Stimulated activated CD4-positive, alpha-beta T cell treated with anti-CD3 and anti-CD28 coated beads, Interleukin-4, amount 100 ng/mL, for 24 hours (primary cell): ENCODE data around the gene SAYSD1.

ENCODE experiments used
- DNase-seq: peaks from one replicate; pipeline ENCODE4 v3.0.0-alpha.2; 2020

Gene SAYSD1

DNA sequence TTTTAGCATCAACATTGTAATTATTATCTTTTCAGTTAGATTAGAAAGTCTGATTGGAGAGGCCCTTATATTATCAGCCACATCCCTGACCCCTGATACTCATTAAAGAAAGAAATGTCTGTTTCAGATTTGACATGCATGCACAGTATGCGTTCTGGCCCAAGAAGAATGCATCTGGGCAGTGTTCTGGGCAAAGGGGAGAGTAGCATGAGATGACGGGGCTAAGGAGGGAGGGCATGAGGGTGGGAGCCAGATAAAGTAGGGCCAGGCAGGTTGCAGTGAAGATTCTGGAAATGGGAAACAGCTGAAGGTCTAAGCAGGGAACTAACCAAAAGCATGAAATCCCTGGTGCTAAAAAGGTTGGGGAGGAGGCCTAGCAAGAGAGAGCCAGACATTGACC, 7.3 kb downstream of the SAYSD1 start:
- no peak for DNase-seq

DNA sequence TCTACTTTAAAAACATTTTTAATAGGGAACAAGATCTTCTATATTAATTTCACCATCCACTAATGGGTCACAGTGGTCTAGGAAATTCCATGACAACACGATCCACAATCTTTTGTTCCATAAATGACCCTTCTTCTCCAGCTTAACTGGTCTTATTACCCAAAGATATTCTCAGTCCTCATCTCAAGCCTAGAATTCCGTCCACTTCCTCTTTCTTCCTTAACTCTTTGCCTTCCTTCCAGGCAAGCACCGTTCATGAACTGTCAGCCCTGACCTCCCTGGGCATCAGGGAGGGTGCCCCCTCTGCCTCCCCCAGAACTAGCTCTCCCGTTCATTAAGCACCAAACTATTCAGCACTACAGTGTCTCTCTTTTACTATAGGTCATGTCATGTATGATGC, 8.0 kb downstream of the SAYSD1 start:
- DNase-seq = no peak

DNA sequence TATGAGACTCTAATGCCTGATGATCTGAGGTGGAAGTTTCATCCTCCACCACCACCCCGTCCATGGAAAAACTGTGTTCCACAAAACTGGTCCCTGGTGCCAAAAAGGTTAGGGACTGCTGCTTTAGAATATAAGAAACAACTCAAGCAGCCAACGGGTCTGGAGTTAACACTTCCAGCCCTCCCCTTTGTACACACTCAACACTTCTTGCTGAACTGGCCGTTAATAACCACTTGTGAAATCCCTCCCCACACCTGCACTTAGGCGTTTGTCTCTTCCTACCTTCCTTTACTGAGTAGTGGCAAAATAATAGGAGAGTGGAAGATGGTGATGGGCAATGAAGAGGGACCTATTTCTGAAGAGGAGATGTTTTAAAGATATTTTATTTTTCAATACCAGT, 10.5 kb downstream of the SAYSD1 start:
- no peak for DNase-seq

DNA sequence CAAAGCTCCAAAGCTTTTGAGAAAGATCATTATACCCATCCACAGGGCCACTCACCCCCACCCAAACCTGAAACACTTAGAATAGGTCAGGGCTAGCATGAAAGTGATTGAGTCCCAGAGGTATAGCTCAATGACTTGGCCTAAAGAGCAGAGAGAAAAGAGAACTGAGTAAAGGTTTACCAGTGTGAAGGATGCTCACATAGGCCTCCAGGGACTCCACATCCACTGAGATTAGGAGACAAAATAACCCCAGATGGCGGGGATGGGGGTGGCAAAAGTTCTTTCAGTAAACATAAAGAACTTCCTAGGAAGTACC, 12.2 kb downstream of the SAYSD1 start:
- DNase-seq = no peak

DNA sequence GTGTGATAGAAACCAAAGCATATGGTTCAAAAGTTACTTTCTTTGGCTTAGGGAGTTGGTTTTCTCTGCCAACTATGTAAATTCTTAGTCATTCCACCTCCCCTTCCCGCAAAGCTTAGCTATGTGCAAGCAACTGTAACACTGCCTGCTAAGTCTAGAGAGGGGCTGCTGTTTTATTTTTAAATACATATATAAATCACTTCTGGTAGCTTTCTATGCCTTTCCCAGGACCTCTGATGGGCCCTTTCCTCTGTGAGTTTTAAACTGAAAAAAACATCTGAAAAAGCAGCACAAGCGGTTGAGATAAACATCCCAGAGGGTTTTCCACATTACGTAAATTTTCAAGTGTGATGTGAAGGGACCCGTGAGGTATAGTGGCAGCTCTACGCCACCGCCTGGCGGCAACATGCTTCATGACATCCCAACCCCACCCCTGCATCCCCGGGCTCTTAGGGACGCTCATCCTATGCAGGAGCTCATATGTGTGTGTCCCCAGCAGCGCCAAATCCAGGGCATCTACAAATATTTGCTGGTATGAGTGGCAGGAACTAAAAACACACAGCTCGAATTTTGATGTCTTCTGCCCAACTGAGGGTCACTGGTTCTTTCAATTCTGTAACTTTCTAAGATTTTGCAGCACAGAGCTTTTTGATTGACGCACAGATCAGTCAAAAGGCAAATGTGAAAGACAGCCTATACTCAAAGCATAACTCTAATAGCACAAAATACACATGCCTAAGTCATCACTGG, 12.7 kb downstream of the SAYSD1 start:
- no peak for DNase-seq

DNA sequence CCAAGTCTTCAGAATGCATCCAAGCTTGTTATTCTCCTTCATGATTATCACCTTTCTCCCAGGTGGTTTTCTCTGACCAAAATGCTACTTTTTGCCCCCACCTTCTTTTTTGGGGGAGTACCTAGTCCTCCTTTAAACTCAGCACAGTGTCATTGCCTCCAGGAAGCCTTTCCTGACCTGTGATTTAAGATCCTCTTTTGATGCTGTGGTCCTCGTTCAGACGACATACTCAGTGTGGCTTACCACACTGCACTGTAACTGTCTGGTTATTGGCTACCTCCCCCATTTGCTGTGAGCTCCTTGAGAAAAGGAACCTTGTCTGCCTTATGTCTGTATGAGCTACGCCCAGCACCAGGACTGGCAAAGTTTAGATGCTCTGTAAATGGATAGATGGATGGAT, 14.6 kb downstream of the SAYSD1 start:
- DNase-seq = no peak

DNA sequence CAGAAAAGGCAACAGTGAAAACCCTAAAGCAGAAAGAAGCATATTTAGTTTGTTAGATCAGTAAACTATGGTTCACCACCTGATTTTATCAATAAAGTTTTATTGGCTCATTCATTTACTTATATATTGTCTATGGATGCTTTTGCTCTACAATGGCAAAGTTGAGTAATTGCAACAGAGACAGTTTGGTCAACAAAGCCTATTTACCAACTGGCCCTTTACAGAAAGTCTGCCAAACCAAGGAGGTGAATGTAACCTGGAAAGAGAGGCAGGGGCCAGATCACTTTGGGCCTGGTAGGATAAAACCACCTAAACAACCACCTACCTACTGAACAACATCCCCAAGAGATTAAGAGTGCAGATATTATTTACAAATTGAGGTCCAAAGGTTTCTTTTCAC, 19.4 kb downstream of the SAYSD1 start:
- DNase-seq = no peak

DNA sequence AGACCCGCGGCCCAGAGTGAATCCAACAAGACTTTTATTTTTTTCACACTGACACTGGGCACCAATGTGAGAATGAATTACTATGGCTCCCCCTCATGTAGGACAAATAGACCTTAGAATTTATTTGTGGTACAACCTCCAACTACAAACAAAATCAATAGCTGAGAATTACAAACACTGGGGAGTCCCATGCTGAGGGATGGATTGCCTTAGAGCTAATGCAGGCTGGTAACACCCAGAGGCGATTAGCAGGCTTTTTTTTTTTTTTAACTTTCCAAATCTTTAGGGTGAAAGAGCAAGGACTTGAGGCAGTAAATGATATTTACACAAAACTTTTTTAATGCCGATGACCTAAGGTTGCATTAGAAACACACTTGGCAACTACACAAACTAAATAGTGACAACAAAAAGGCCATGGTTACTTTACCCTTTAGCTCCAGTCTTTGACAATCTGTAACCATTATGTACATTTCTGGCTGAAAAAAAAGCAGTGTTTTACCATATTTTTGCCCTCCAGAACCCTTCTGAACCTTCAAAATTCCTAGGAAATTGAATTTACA, 21.8 kb downstream of the SAYSD1 start:
- no peak for DNase-seq

DNA sequence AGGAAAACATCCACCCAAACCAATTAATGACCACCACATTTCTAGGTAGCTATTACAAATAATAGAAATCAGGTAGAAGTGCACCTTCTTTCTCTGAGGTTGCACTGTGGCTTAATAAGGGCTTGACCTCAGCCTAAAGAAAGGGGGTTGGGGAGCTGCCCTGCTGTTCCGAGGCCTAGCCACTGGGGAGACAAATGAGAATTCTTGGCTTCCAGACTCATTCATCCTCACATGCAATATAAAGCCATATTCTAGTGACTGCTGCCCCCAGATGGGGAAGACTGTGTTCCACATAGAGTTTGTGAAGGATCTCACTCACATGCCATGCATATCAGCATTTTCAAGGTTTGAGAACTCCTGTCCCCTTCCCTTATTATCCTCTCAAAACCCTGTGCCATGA, 22.9 kb downstream of the SAYSD1 start:
- no peak for DNase-seq

DNA sequence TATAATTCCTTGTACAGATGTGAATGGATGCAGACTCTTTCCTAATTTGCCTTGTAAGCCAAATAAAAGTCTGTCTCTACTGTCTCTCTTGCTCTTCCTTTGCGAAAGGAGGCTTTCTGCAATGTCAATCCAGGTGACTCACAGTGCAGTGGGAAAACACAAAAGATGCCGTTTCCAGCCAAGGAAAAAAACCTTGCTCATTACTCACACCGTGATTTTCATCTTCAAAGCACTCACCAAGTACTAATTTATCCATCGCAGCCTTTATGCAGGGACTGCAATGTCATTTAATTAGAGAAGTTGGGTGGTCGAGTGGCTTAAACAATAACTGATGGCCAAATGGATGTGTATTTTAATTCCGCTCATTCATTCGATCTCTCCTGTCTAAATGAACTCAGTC, 23.8 kb downstream of the SAYSD1 start:
- DNase-seq = no peak

DNA sequence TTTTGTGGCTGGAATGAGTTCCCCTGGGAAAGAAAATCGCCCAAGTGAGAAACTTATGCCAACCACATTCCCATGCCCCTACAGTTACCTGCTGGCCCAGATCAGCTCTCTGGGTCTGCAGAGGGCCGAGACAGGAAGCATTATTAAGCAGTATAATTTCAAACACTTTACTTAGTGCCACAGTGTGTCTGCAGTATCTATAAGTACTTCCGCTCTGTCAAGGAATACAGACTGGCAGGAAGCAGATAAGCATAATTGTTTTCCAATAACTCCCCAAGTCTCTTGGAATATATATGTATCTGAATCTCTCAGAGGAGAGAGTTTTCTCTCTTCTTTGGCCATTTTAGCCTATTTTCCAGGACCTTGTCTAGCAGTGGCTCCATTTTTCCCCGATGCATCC, 24.9 kb downstream of the SAYSD1 start:
- no peak for DNase-seq

DNA sequence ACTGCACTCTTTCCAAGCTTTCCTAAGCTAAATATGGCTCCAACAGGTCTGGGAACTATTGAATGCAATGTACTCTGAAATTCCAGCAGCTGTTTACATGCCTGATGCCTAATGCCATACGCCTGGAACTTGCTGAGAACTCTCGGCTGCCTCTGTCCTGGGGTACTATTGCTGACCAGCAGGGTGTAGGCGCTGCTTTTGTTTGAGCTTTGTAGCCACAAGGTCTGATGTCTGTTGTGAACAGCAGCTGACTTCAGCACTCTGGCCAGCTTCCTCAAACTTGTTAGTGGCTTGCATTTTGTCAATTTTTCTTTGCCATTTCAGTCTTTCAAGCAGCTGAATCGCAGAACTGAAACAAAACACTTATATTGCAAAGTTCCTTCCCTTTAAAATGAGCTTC, 26.7 kb downstream of the SAYSD1 start:
- DNase-seq = no peak

DNA sequence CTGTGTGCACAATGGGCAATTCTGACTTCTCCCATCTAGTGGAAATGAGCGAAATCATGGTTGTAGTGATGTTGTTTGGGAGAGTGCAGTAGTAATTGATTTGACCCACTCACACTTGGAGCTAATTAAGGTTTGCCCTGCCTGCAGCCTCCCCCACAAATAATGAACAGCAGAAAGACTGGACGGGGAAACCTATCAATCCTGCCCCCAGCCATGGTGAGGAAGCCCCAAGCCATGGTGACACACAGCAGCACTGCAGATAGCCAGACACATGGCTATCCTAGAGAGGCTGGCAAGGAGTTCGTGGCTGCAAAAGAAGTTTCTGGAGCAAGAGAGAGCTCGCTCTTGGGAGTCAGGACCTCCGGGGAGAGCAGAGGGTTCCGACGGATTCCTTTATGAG, 27.8 kb downstream of the SAYSD1 start:
- no peak for DNase-seq

DNA sequence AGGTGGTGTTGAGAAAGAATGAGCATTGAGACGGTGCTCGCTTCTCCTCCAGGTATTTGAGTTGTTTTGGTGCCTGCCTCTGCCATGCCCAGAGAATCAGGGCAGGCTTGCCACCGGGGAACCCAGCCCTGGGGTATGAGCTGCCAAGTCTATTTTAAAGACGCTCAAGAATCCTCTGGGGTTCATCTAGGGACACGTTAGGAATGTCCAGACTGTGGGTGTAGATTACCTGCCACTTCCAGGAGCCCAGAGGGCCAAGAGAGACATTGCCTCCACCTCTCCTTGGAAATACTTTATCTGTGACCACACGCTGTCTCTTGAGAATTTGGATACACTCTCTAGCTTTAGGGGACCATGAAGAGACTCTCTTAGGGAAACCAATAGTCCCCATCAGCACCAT, 28.3 kb downstream of the SAYSD1 start:
- DNase-seq = no peak

DNA sequence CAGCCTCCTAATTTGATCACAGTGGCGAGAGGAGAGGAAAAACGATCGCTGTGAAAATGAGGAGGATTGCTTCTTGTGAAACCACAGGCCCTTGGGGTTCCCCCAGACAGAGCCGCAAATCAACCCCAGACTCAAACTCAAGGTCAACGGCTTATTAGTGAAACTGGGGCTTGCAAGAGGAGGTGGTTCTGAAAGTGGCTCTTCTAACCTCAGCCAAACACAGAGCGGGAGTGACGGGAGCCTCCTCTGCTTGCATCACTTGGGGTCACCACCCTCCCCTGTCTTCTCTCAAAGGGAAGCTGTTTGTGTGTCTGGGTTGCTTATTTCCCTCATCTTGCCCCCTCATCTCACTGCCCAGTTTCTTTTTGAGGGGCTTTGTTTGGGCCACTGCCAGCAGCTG, 28.7 kb downstream of the SAYSD1 start:
- DNase-seq = peak; percentile 27

DNA sequence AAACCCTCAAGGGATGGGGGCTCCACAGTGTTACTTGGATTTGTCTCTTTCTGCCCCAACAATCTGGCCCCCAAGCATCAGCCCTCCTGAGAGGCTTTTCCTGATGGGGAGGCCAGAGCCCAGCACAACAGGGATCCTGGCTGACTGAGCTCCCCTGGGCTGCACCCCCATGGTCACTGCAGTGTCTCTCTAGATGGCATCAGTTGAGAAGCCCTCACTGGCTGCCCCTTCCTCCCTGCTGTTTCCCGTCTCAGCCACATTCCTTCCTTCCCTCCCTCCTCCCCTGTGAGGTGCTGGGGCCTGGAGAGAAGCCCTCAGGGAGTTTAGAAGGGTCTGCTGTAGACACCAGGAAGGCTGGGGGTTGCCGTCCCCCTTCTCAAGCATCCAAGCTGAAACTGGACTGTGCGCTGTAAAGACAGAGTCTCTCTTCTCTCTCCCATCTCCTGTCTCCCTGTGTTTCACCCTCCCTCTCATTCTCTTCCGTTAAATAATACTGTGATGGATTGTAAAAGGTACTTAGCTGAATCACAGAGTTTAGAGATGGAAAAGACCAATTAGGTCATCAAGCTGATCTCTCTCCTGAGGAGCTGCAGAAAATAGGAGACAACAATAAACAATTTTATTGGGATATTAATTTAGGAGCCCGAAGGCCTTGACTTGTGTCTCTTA, 29.7 kb downstream of the SAYSD1 start:
- DNase-seq = no peak

DNA sequence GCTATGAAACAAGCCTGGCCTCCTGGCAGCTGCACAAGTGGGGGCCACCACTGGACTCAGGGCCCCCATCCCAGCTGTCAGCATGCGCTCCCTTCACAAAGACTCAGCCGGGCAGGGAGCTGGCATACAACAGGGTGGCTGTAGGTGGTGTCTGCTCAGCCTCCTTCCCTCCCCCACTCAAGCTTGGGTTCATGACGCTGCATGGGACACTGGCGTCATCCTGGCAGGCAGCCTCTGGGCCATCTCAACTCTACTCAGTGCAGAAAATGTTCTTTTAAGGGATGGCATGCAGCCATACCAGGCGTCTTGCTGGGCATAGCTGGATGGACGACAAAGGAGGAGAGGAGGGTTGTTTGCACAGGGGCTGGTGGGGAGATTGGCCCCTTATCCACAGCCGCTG, 30.5 kb downstream of the SAYSD1 start:
- DNase-seq = no peak

DNA sequence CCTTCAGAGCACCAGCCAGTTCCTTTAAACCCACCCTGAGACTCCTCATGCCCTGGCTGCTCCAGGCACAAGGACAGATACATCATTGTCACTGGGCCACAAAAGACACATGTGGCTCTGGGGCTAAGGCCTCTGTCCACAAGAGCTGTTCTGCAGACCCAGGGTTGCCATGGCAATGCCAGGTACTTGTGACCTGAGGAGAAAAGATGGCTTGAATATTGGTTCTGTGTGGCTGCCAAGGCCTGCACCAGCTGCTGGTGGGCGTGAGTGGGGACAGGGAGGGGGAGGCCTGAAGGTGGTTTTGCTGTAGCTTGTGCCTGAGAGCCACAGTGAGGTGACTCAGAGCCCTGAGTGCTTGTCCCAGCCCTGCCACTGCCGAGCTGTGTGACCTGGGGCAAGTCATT, 31.8 kb downstream of the SAYSD1 start:
- no peak for DNase-seq

DNA sequence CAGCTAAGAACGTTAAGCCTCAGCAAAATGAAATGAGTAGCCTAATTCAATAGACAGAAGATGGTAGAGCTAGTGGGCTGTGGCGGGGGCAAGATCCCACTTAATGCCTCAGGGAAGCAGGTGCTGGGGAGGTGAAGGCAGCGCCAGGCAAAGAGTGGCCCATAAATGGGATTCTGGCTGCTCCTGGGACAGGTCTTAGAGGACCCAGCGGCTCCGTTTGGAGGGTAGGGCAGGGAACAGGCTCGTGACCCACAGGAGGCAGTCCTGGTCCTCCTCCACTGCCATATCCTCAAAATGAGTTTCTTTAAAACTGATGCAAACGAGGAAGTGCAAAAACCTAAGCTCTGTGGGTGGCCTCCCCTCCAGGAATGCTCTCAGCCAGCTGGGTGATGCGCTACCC, 32.7 kb downstream of the SAYSD1 start:
- DNase-seq = no peak

DNA sequence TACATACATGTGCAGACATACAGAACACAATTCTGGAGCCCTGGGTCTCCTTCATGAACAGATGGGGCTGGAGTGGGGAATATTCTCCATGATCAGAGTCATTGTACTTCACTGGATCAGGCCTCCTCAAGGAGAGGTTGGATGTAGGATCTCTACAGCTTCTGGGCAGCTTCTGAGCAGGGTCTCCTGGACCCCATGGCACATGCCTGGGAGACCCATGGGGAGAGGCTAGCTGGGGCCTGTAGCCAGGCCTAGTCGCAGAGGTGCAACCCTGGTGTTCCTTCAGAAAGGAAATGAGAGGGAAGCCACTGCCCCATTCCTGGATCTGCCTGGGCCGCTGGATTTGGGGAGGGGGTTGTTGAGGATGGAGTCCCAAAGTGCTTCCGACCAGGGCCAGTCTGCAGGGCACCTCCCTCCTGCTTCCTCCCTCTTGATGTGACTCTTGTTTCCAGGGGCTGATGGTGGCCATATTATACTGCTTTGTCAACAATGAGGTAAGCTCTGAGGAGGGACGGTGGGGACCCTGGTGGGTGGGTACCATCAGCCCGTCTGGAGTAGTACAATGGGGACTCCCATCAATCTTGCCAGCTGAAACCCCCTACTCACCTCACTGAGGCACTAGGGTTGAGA, 34.6 kb downstream of the SAYSD1 start:
- DNase-seq = no peak

DNA sequence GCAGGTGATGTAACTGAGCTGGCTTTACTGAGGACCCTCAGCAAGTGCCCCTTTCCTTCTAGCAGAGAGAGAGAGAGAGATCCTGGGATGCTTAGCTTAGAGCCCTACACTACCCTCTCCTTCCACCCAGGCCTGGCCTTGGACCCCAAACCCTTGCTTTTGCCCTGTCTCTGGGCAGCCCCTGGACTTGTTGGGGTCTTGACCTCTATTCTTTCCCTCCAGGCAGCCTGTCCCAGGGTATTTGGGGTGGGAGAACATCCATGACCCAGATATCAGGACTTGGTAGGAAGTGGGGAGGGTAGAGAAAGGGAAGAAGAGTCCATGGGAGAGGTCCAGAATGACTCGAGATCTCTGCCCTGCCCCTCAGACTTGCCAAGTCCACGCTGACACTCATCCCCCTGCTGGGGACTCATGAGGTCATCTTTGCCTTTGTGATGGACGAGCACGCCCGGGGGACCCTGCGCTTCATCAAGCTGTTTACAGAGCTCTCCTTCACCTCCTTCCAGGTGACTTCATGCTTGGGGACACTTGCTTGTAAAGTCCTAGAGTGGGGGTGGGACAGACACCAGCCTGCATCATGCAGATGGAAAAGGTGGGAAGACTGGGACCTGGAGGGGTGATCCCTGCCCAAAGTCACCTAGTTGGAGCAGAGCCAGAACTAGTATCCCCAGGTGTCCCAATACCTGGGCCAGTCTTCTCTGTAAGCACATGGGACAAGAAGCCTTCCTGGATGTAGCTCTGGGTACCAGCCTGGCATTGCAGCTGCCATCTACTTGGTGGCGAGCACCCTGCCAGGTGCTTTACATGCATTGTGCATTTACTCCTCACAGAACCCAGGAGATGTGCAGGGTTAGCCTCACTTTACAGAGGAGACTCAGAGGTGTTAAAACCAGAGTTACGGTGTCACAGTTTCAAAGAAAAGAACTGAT, 35.5 kb downstream of the SAYSD1 start:
- DNase-seq = no peak

DNA sequence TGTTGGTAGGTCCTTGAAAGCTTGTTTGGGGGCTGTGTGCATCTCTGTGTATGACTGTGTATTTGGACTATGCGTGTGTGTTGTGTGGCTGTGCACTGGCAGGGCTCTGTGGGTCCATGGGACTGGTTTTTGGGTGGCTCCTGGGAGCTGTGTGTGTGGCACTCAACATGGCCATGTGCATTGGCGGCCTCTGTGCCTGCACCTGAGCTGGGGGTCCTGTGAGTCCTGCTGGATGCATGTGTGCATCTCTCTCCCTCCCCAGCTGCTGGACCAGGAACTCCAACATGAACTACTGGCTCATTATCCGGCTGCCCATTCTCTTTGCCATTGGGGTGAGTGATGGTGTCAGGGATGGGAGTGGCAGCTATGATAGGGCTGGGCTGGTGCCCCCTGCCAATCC, 36.3 kb downstream of the SAYSD1 start:
- no peak for DNase-seq

DNA sequence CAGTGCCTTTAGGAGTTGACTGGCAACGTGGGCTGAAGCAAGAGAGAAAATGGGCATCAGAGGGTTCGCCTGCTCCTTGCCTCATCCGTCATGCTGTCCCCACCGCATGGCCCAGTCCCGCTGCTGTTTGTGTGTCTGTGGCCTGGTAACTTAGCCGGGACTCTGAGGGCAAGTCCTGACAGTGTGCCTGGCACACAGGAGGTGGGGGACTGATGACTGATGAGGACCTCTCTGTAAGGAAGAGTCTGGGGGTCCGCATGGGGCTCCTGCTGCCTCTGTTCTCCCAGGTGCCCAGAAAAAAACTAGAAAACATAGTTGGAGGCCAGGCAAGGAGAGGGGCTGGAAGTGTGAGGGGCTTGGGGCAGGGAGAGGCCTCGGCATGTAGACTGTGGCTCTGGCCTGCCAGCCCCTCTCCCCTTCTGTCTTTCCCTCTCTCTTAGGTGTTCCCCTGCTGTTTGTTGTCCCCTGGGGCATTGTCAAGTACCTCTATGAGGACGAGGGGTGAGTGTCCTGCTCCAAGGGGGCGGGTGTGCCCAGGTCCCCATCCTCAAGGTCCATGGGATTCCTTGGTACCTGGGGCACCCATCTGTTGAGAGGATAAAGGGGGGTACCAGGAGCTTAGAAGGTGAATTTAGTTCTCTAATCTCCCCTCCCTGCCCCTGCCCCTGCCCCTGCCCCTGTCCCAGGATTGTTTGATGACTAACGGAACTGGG, 36.9 kb downstream of the SAYSD1 start:
- no peak for DNase-seq
